Central memory CD4-positive, alpha-beta T cell (primary cell): Measurements from ENCODE around the gene MPRIP.
A peak's percentile ranks its signal among the peaks of the same experiment; 100 is the strongest.

ENCODE experiments used
- DNase-seq: peaks from one replicate; pipeline ENCODE4 v3.0.0; 2022

The MPRIP gene

GRCh38 chr17:17091276-17091675 lies 49.0 kb downstream of the MPRIP start:
- no peak for DNase-seq

- no peak for DNase-seq
Observed at GRCh38 chr17:17091856-17092756, 49.8 kb downstream of the MPRIP start.

- no peak for DNase-seq
Observed at GRCh38 chr17:17093764-17094163, 51.5 kb downstream of the MPRIP start.

GRCh38 chr17:17096438-17097178 lies 54.4 kb downstream of the MPRIP start:
- DNase-seq: no peak

GRCh38 chr17:17097763-17098345 lies 55.6 kb downstream of the MPRIP start:
- DNase-seq: no peak

GRCh38 chr17:17098551-17099179 lies 56.4 kb downstream of the MPRIP start:
- DNase-seq: no peak

- no peak for DNase-seq
Observed at GRCh38 chr17:17102176-17102575, 59.9 kb downstream of the MPRIP start.

- DNase-seq: no peak
Observed at GRCh38 chr17:17103160-17103559, 60.9 kb downstream of the MPRIP start.

GRCh38 chr17:17104036-17104435 lies 61.8 kb downstream of the MPRIP start:
- no peak for DNase-seq

- DNase-seq: no peak
Observed at GRCh38 chr17:17104494-17104893, 62.2 kb downstream of the MPRIP start.

GRCh38 chr17:17105976-17106375 lies 63.7 kb downstream of the MPRIP start:
- DNase-seq: no peak

GRCh38 chr17:17106756-17107155 lies 64.5 kb downstream of the MPRIP start:
- DNase-seq: no peak

- no peak for DNase-seq
Observed at GRCh38 chr17:17107281-17107680, 65.0 kb downstream of the MPRIP start.

GRCh38 chr17:17107891-17108431 lies 65.7 kb downstream of the MPRIP start:
- no peak for DNase-seq

GRCh38 chr17:17108451-17109049 lies 66.3 kb downstream of the MPRIP start:
- DNase-seq: no peak

- peak; percentile 18 for DNase-seq
Observed at GRCh38 chr17:17109256-17109655, 67.0 kb downstream of the MPRIP start.

- DNase-seq: peak; percentile 56
Observed at GRCh38 chr17:17109907-17110306, 67.7 kb downstream of the MPRIP start.

GRCh38 chr17:17110520-17110919 lies 68.3 kb downstream of the MPRIP start:
- DNase-seq: peak; percentile 20

- DNase-seq: no peak
Observed at GRCh38 chr17:17111401-17112393, 69.4 kb downstream of the MPRIP start.

- no peak for DNase-seq
Observed at GRCh38 chr17:17112628-17113200, 70.5 kb downstream of the MPRIP start.
